ENCODE data around the gene UBE2E3. TPM values are rescaled to one million over a fixed set of nuclear protein-coding genes. Genes with fewer than 3 reads are reported as not detected.

Gene UBE2E3
- total and polyA plus RNA-seq, 2 of the 4 experiments (the other 2 are of a cell fraction) = 106 to 114 TPM

- ATAC-seq (ENCODE audit: low read depth) (no peak), DNase-seq (no peak)
- WGBS, 2 experiments (ENCODE audit: extremely low coverage in 2 of 2, insufficient read length in 1 of 2) = 100% methylated on average over 1 of the region's 3 CpGs; no CpG with 5 or more reads in 1 of the 2 experiments
- no peak overlapping the region for H3K14ac ChIP-seq (replicated peaks; ENCODE audit: low read depth, low read length)
- no peaks in the 10 kb centered on the region for H3K27me3 ChIP-seq (ENCODE audit: control insufficient read depth, insufficient read depth, low read length)
- H4K5ac ChIP-seq (ENCODE audit: low read depth, low read length) = no peak overlapping the region
- H3K23ac ChIP-seq (ENCODE audit: low read depth, low read length) = no peak overlapping the region
- ChIA-PET CTCF (interaction anchor here (0.6 kb wide), 1 partner anchor 63 kb away, joined by 3 read pairs; no protein-coding TSS in a partner anchor), POLR2A (ENCODE audit: unreplicated experiment) (no interaction called here)
- no peak overlapping the region for H4K91ac ChIP-seq (ENCODE audit: insufficient read depth, low read depth, low read length)
- no peak overlapping the region for H2BK20ac ChIP-seq (ENCODE audit: low read depth, low read length)
- dilution Hi-C loops (cut with HindIII; ENCODE audit: low sequenced_read_pairs, unreplicated experiment) (no loop called here), intact Hi-C loops (cut with micrococcal nuclease) (no loop called here), in situ Hi-C loops (cut with MboI; ENCODE audit: low sequenced_read_pairs) (no loop called here)
- H3K56ac ChIP-seq (ENCODE audit: extremely low read depth, insufficient read depth, low read length) = no peak overlapping the region
- H3K36me3 ChIP-seq (ENCODE audit: control insufficient read depth, insufficient read depth, low read length) = no peaks in the 10 kb centered on the region
- peaks cover 14 to 20% of the 10 kb centered on the region in 2 experiments for H3K79me1 ChIP-seq (ENCODE audit: low read depth in 1 of 2, low read length in 2 of 2)
- peaks cover 14% of the 10 kb centered on the region; the same call in 1 of the 2 replicates for H4K20me1 ChIP-seq (ENCODE audit: insufficient read depth, low read length)
- H2BK15ac ChIP-seq (ENCODE audit: low read depth, low read length) = no peak overlapping the region
- no peak overlapping the region for H2AFZ ChIP-seq (replicated peaks; ENCODE audit: low read length, poor library complexity)
- H3K9me3 ChIP-seq (ENCODE audit: control insufficient read depth, insufficient read depth, low read length) = no peaks in the 10 kb centered on the region
- no TSS peak for BruUV-seq (replicated peaks)
- no peak overlapping the region for H2AK5ac ChIP-seq (ENCODE audit: low read depth, low read length)
- H2AK9ac ChIP-seq (replicated peaks; ENCODE audit: low read depth, low read length, poor library complexity) = no peak overlapping the region
- no peak overlapping the region for H2BK120ac ChIP-seq (ENCODE audit: low read depth, low read length)
- H3K9ac ChIP-seq (ENCODE audit: low read depth, low read length) = no peak overlapping the region
- no peak overlapping the region for H3K18ac ChIP-seq (ENCODE audit: low read depth, low read length)
- H3K4me2 ChIP-seq (ENCODE audit: low read depth, low read length) = no peak overlapping the region
- no peaks in the 10 kb centered on the region; the same call in 1 of the 2 replicates for H3K9me1 ChIP-seq (ENCODE audit: insufficient read depth, low read length)
- H3K27ac ChIP-seq (ENCODE audit: insufficient read depth, low read length) = no peak overlapping the region
- H3K4me1 ChIP-seq (ENCODE audit: control insufficient read depth, insufficient read depth, low read length) = no peaks in the 10 kb centered on the region
- TF ChIP-seq MAFK (IDR thresholded peaks at IDR 0.05; ENCODE audit: low read depth, low read length) (no peak), RCOR1 (IDR thresholded peaks at IDR 0.05; ENCODE audit: insufficient replicate concordance, low read length) (no peak), POLR2A (IDR thresholded peaks at IDR 0.05; ENCODE audit: low read depth, low read length) (no peak), RAD21 (IDR thresholded peaks at IDR 0.05; ENCODE audit: low read length) (no peak), NFE2L2 (IDR thresholded peaks at IDR 0.05; ENCODE audit: low read depth, low read length) (no peak), FOS (IDR thresholded peaks at IDR 0.05; ENCODE audit: low read depth, low read length) (no peak), MAZ (IDR thresholded peaks at IDR 0.05; ENCODE audit: borderline replicate concordance, low read depth, low read length) (no peak), BHLHE40 (IDR thresholded peaks at IDR 0.05; ENCODE audit: low read depth, low read length) (no peak), SMC3 (IDR thresholded peaks at IDR 0.05; ENCODE audit: low read depth, low read length) (no peak)
- TF ChIP-seq, protein P1, sequence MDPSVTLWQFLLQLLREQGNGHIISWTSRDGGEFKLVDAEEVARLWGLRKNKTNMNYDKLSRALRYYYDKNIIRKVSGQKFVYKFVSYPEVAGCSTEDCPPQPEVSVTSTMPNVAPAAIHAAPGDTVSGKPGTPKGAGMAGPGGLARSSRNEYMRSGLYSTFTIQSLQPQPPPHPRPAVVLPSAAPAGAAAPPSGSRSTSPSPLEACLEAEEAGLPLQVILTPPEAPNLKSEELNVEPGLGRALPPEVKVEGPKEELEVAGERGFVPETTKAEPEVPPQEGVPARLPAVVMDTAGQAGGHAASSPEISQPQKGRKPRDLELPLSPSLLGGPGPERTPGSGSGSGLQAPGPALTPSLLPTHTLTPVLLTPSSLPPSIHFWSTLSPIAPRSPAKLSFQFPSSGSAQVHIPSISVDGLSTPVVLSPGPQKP (IDR thresholded peaks at IDR 0.05; ENCODE audit: borderline replicate concordance, low read depth, low read length) = no peak
- TF ChIP-seq, protein P2, sequence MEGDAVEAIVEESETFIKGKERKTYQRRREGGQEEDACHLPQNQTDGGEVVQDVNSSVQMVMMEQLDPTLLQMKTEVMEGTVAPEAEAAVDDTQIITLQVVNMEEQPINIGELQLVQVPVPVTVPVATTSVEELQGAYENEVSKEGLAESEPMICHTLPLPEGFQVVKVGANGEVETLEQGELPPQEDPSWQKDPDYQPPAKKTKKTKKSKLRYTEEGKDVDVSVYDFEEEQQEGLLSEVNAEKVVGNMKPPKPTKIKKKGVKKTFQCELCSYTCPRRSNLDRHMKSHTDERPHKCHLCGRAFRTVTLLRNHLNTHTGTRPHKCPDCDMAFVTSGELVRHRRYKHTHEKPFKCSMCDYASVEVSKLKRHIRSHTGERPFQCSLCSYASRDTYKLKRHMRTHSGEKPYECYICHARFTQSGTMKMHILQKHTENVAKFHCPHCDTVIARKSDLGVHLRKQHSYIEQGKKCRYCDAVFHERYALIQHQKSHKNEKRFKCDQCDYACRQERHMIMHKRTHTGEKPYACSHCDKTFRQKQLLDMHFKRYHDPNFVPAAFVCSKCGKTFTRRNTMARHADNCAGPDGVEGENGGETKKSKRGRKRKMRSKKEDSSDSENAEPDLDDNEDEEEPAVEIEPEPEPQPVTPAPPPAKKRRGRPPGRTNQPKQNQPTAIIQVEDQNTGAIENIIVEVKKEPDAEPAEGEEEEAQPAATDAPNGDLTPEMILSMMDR (conservative IDR thresholded peaks at IDR 0.05; ENCODE audit: low read depth, low read length) = no peak
- TF ChIP-seq, protein P3, sequence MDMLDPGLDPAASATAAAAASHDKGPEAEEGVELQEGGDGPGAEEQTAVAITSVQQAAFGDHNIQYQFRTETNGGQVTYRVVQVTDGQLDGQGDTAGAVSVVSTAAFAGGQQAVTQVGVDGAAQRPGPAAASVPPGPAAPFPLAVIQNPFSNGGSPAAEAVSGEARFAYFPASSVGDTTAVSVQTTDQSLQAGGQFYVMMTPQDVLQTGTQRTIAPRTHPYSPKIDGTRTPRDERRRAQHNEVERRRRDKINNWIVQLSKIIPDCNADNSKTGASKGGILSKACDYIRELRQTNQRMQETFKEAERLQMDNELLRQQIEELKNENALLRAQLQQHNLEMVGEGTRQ (IDR thresholded peaks at IDR 0.05; ENCODE audit: low read depth, low read length) = no peak
- no peak overlapping the region for H2BK5ac ChIP-seq (ENCODE audit: low read depth, low read length, poor library complexity, severe bottlenecking)
- H4K8ac ChIP-seq (ENCODE audit: low read depth in 2 of 2, low read length in 2 of 2) = no peak overlapping the region
- no peak overlapping the region for H3K4me3 ChIP-seq (ENCODE audit: insufficient read depth, low read depth, low read length)
- no peak overlapping the region for H3K4ac ChIP-seq (ENCODE audit: low read depth, low read length)
These were observed 42.2 kb downstream of the UBE2E3 start for GRCh38 chr2:181022652-181023051.
